Chondrocyte (in vitro differentiated cells): ENCODE data around the gene TNFSF11. TPM values are rescaled to one million over a fixed set of nuclear protein-coding genes. Genes with fewer than 3 reads are reported as not detected.

Experiments used
- DNase-seq: peaks from one replicate; pipeline ENCODE4 v3.0.0; 2021; ENCODE audit warnings: mixed read lengths, low spot score
- H3K27ac Mint-ChIP-seq: one replicate; pipeline ENCODE4 v1.8.0; 2021; ENCODE audit warnings: mild to moderate bottlenecking, moderate library complexity, mixed read lengths; ENCODE audit not compliant: unreplicated experiment
- H3K27me3 Mint-ChIP-seq: 2 replicates; pipeline ENCODE4 v1.8.0; 2021; ENCODE audit warnings: low read depth, mixed read lengths
- H3K36me3 Mint-ChIP-seq: 2 replicates; pipeline ENCODE4 v1.8.0; 2021; ENCODE audit warnings: low read depth, mixed read lengths
- H3K4me1 Mint-ChIP-seq: 2 replicates; pipeline ENCODE4 v1.8.0; 2021; ENCODE audit warnings: low read depth, mild to moderate bottlenecking, mixed read lengths
- H3K4me3 Mint-ChIP-seq: one replicate; pipeline ENCODE4 v1.8.0; 2021; ENCODE audit warnings: mild to moderate bottlenecking, moderate library complexity, mixed read lengths; ENCODE audit not compliant: unreplicated experiment
- H3K9me3 Mint-ChIP-seq: 2 replicates; pipeline ENCODE4 v1.8.0; 2021; ENCODE audit warnings: low read depth, mixed read lengths
- long read RNA-seq: library from polyadenylated mRNA; stranded (forward); transcript quantifications from one replicate; pipeline ENCODE4 v2.0.0, GENCODE V29; 2021
- total RNA-seq: library from RNA; stranded (reverse); gene quantifications from 3 replicates; pipeline ENCODE4 v1.2.1, GENCODE V29; 2021
- TF ChIP-seq, protein P1 (sequence below): fragments of 200-600 bp; sonication (generic); IDR thresholded peaks from 2 replicates; pipeline ENCODE4 v1.5.0; 2021; ENCODE audit warnings: antibody characterized with exemption, mild to moderate bottlenecking, moderate library complexity

Gene TNFSF11, protein sequence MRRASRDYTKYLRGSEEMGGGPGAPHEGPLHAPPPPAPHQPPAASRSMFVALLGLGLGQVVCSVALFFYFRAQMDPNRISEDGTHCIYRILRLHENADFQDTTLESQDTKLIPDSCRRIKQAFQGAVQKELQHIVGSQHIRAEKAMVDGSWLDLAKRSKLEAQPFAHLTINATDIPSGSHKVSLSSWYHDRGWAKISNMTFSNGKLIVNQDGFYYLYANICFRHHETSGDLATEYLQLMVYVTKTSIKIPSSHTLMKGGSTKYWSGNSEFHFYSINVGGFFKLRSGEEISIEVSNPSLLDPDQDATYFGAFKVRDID
- 0.37 TPM in 1 of 3 replicates, not detected in the others for total RNA-seq
- long read RNA-seq = 0 reads

DNA sequence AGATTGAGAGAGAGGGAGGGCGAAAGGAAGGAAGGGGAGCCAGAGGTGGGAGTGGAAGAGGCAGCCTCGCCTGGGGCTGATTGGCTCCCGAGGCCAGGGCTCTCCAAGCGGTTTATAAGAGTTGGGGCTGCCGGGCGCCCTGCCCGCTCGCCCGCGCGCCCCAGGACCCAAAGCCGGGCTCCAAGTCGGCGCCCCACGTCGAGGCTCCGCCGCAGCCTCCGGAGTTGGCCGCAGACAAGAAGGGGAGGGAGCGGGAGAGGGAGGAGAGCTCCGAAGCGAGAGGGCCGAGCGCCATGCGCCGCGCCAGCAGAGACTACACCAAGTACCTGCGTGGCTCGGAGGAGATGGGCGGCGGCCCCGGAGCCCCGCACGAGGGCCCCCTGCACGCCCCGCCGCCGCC is at the start of gene TNFSF11:
Gene TNFSF11 (plus strand): TSS at position 142 of the 400 bp plus-strand sequence. CDS start 152 bp downstream, at position 294.
- DNase-seq = no peak
- H3K9me3 Mint-ChIP-seq = peaks cover 16% of the 10 kb centered on the region
- H3K4me3 Mint-ChIP-seq = peak within 1 kb of the TSS; percentile 70
- H3K4me1 Mint-ChIP-seq = peaks cover 7% of the 10 kb centered on the region
- peaks cover 32% of the 10 kb centered on the region for H3K27me3 Mint-ChIP-seq
- TF ChIP-seq, protein P1, sequence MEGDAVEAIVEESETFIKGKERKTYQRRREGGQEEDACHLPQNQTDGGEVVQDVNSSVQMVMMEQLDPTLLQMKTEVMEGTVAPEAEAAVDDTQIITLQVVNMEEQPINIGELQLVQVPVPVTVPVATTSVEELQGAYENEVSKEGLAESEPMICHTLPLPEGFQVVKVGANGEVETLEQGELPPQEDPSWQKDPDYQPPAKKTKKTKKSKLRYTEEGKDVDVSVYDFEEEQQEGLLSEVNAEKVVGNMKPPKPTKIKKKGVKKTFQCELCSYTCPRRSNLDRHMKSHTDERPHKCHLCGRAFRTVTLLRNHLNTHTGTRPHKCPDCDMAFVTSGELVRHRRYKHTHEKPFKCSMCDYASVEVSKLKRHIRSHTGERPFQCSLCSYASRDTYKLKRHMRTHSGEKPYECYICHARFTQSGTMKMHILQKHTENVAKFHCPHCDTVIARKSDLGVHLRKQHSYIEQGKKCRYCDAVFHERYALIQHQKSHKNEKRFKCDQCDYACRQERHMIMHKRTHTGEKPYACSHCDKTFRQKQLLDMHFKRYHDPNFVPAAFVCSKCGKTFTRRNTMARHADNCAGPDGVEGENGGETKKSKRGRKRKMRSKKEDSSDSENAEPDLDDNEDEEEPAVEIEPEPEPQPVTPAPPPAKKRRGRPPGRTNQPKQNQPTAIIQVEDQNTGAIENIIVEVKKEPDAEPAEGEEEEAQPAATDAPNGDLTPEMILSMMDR = no peak
- peaks cover 7% of the 10 kb centered on the region for H3K36me3 Mint-ChIP-seq
- H3K27ac Mint-ChIP-seq = no peak within 1 kb of the TSS

DNA sequence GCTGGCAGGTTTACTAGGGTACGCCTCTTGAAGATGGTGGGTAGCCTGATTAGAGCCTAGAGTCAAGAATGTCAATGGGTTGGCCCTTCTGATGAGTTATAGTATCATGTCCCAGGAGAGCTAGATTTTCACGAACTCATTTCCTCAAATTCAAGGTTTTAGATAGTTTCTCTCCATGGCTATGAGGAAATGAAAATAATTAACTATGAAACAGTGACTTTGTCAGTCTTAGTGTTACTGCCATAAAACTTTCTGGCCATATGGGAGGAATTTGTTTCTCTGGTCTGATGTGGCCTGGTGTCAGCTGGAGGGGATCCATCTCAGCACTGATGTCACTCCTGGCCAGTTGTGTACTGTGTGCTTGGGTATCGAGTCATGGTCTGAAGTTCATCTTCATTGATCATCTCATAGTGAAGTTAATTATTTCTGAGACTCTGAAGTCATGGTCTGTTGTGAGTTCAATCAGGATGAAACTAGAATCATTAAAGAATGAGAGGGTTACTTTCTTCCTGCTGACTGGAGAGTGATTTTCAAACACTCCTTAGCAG is 49.4 kb upstream of the TNFSF11 start:
- Mint-ChIP-seq H3K36me3 (peaks cover 4% of the 10 kb centered on the region), H3K27ac (peak overlapping the region; percentile 42), H3K9me3 (peaks cover 11% of the 10 kb centered on the region), H3K27me3 (peaks cover 8% of the 10 kb centered on the region), H3K4me1 (peaks cover 11% of the 10 kb centered on the region), H3K4me3 (no peak overlapping the region)
- no peak for DNase-seq
- TF ChIP-seq, protein P1 = no peak

DNA sequence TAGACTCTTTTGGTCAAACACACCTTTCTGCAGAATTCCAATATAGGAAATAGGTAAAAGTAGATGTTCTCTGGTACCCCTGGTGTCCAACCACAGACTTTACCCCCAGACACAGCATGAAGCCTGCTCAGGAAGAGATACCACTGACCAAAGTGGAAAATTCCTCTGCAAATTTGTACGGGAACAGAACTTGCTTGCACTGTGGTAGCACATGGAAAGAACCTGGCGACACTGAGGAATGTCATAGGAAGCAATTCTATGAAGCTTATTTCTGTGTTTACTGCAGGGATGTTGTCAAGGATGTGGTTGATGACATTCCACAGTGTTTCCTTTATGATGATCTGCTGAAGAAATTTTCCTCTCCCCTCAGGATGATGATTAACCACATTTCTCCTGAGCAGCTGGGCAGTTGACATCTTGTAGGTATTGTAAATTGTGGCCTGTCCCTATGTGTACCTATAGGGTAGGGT is 48.9 kb upstream of the TNFSF11 start:
- TF ChIP-seq, protein P1 = no peak
- peaks cover 11% of the 10 kb centered on the region for H3K4me1 Mint-ChIP-seq
- no peak overlapping the region for H3K4me3 Mint-ChIP-seq
- peak overlapping the region; percentile 42 for H3K27ac Mint-ChIP-seq
- DNase-seq = no peak
- peaks cover 8% of the 10 kb centered on the region for H3K27me3 Mint-ChIP-seq
- peaks cover 14% of the 10 kb centered on the region for H3K9me3 Mint-ChIP-seq
- H3K36me3 Mint-ChIP-seq = peaks cover 4% of the 10 kb centered on the region

DNA sequence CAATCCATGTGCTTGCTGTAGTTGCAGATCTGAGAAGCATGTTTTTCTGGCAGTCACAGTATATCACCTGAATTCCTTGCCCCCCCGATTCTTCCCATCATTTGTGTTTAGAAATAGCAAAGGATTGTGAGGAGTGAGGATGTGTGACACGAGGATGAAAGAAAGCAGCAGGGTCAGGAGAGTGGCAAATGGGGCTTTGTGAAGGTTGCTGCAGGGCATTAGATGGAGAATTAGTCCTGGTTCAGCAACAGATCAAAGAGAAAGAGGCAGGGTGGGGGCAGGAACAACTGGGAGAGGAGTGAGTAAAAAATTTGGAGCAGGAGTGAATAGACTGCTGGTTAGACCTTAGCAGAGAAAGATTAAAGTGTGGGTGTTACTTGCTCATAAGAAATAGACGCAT is 47.7 kb upstream of the TNFSF11 start:
- TF ChIP-seq, protein P1 = no peak
- H3K27me3 Mint-ChIP-seq = peaks cover 9% of the 10 kb centered on the region
- H3K36me3 Mint-ChIP-seq = peaks cover 3% of the 10 kb centered on the region
- no peak overlapping the region for H3K27ac Mint-ChIP-seq
- H3K9me3 Mint-ChIP-seq = peaks cover 5% of the 10 kb centered on the region
- no peak for DNase-seq
- H3K4me1 Mint-ChIP-seq = peaks cover 11% of the 10 kb centered on the region
- H3K4me3 Mint-ChIP-seq = no peak overlapping the region

DNA sequence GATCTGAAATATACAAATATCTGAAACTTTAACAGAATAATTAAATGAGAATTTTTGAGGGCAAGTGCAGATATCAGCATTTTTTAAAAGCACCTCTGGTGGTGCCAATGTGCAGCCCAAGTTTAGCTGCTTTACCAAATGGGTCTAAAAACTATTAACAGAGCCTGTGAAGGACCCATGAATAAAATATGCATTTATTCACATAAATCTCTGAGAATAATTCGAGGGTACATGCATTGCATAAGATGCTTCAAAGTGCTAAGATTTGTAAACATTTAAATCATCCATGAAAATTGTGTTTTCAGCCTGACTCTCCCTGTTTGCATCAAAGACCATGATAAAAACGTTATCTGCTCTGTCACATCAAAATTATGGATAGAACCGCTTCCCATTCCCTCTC is 47.1 kb upstream of the TNFSF11 start:
- H3K4me1 Mint-ChIP-seq = peaks cover 11% of the 10 kb centered on the region
- peaks cover 3% of the 10 kb centered on the region for H3K9me3 Mint-ChIP-seq
- no peak for DNase-seq
- peaks cover 3% of the 10 kb centered on the region for H3K36me3 Mint-ChIP-seq
- no peak overlapping the region for H3K27ac Mint-ChIP-seq
- TF ChIP-seq, protein P1 = no peak
- H3K4me3 Mint-ChIP-seq = no peak overlapping the region
- H3K27me3 Mint-ChIP-seq = peaks cover 9% of the 10 kb centered on the region
